WTC11 (cell line): ENCODE results near the gene RBM20. TPM values are rescaled to one million over a fixed set of nuclear protein-coding genes. Genes with fewer than 3 reads are reported as not detected.

Source experiments
- ATAC-seq: fragments of 200-7000 bp; cut with Tn5 transposase; 2 replicates; pipeline ENCODE4 v1.10.0; 2021; ENCODE audit warnings: mild to moderate bottlenecking, moderate library complexity
- CTCF ChIA-PET: fragments of 300-600 bp; sonication (Branson Sonifier 250); formaldehyde crosslinking; loops from one replicate; lab custom pipeline; 2021; ENCODE audit warnings: antibody characterized with exemption; lab: Charles Lee
- POLR2A ChIA-PET: fragments of 350-600 bp; sonication (Branson Sonifier 250); formaldehyde crosslinking; loops from one replicate; lab custom pipeline; 2021; ENCODE audit warnings: antibody characterized with exemption; lab: Charles Lee
- DNase-seq: peaks from one replicate; pipeline ENCODE4 v3.0.0; 2021; ENCODE audit warnings: low spot score
- H3K27ac Mint-ChIP-seq: 2 replicates; pipeline ENCODE4 v1.8.0; 2021; ENCODE audit warnings: mixed read lengths
- H3K27me3 Mint-ChIP-seq: 2 replicates; pipeline ENCODE4 v1.8.0; 2021; ENCODE audit warnings: low read depth, mild to moderate bottlenecking, moderate library complexity, mixed read lengths
- H3K36me3 Mint-ChIP-seq: 2 replicates; pipeline ENCODE4 v1.8.0; 2021; ENCODE audit warnings: mixed read lengths
- H3K4me1 Mint-ChIP-seq: 2 replicates; pipeline ENCODE4 v1.8.0; 2022; ENCODE audit warnings: mixed read lengths
- H3K4me3 Mint-ChIP-seq: 2 replicates; pipeline ENCODE4 v1.8.0; 2021; ENCODE audit warnings: mild to moderate bottlenecking, moderate library complexity, mixed read lengths
- H3K9me3 Mint-ChIP-seq: 2 replicates; pipeline ENCODE4 v1.8.0; 2021; ENCODE audit warnings: mixed read lengths
- AR ChIP-seq: fragments of 250-450 bp; sonication (Bioruptor Pico); IDR thresholded peaks from 2 replicates; pipeline ENCODE4 v1.9.0; 2021; ENCODE audit warnings: mild to moderate bottlenecking
- CDX4 ChIP-seq: fragments of 250-450 bp; sonication (Bioruptor Pico); IDR thresholded peaks from 2 replicates; pipeline ENCODE4 v1.9.0; 2021; ENCODE audit warnings: moderate library complexity, mild to moderate bottlenecking, inconsistent platforms, borderline replicate concordance
- ETV6 ChIP-seq: sonication (generic); formaldehyde crosslinking; IDR thresholded peaks from 2 replicates; pipeline ENCODE4 v1.8.1; 2022; ENCODE audit warnings: mild to moderate bottlenecking, missing genetic modification reagents
- FOXJ3 ChIP-seq: sonication (generic); formaldehyde crosslinking; IDR thresholded peaks from 2 replicates; pipeline ENCODE4 v1.9.0; 2021; ENCODE audit warnings: missing genetic modification reagents, mild to moderate bottlenecking, borderline replicate concordance
- FOXK1 ChIP-seq: sonication (generic); formaldehyde crosslinking; IDR thresholded peaks from 2 replicates; pipeline ENCODE4 v1.8.0; 2022; ENCODE audit warnings: mild to moderate bottlenecking, moderate library complexity, missing genetic modification reagents
- FOXP1 ChIP-seq: sonication (generic); formaldehyde crosslinking; IDR thresholded peaks from 2 replicates; pipeline ENCODE4 v1.8.0; 2022; ENCODE audit warnings: missing genetic modification reagents, mild to moderate bottlenecking, moderate library complexity, borderline replicate concordance
- FOXP4 ChIP-seq: sonication (generic); formaldehyde crosslinking; IDR thresholded peaks from 2 replicates; pipeline ENCODE4 v1.8.0; 2022; ENCODE audit warnings: mild to moderate bottlenecking, missing genetic modification reagents
- HMGXB4 ChIP-seq: sonication (generic); formaldehyde crosslinking; IDR thresholded peaks from 2 replicates; pipeline ENCODE4 v1.8.1; 2023; ENCODE audit warnings: mild to moderate bottlenecking, moderate library complexity, missing genetic modification reagents
- PRRX2 ChIP-seq: fragments of 250-450 bp; sonication (Bioruptor Pico); IDR thresholded peaks from 2 replicates; pipeline ENCODE4 v1.8.0; 2021; ENCODE audit warnings: mild to moderate bottlenecking
- RORB ChIP-seq: fragments of 250-450 bp; sonication (Bioruptor Pico); IDR thresholded peaks from 2 replicates; pipeline ENCODE4 v1.9.0; 2021; ENCODE audit warnings: mild to moderate bottlenecking
- SMAD3 ChIP-seq: sonication (generic); formaldehyde crosslinking; IDR thresholded peaks from 2 replicates; pipeline ENCODE4 v1.8.0; 2022; ENCODE audit warnings: missing genetic modification reagents, mild to moderate bottlenecking, borderline replicate concordance
- STAT6 ChIP-seq: sonication (generic); formaldehyde crosslinking; conservative IDR thresholded peaks from 2 replicates; pipeline ENCODE4 v1.8.1; 2023; ENCODE audit warnings: mild to moderate bottlenecking, low read depth, missing genetic modification reagents, moderate library complexity
- TP53 ChIP-seq: sonication (generic); formaldehyde crosslinking; IDR thresholded peaks from 2 replicates; pipeline ENCODE4 v1.8.1; 2023; ENCODE audit warnings: mild to moderate bottlenecking, missing genetic modification reagents
- USF2 ChIP-seq: sonication (generic); formaldehyde crosslinking; IDR thresholded peaks from 2 replicates; pipeline ENCODE4 v1.8.1; 2023; ENCODE audit warnings: mild to moderate bottlenecking, missing genetic modification reagents, moderate library complexity
- ZBTB43 ChIP-seq: sonication (generic); formaldehyde crosslinking; IDR thresholded peaks from 2 replicates; pipeline ENCODE4 v1.8.1; 2023; ENCODE audit warnings: mild to moderate bottlenecking, missing genetic modification reagents
- ZNF138 ChIP-seq: sonication (generic); formaldehyde crosslinking; conservative IDR thresholded peaks from 2 replicates; pipeline ENCODE4 v1.8.1; 2022; ENCODE audit warnings: mild to moderate bottlenecking, moderate library complexity, missing genetic modification reagents
- ZNF219 ChIP-seq: sonication (generic); formaldehyde crosslinking; IDR thresholded peaks from 2 replicates; pipeline ENCODE4 v1.8.0; 2023; ENCODE audit warnings: missing genetic modification reagents, mild to moderate bottlenecking, borderline replicate concordance
- ZNF396 ChIP-seq: fragments of 250-450 bp; sonication (Bioruptor Pico); IDR thresholded peaks from 2 replicates; pipeline ENCODE4 v1.8.0; 2021; ENCODE audit warnings: mild to moderate bottlenecking, moderate library complexity, borderline replicate concordance
- total RNA-seq: library from RNA; stranded (reverse); gene quantifications from 3 replicates; pipeline ENCODE4 v1.2.3, GENCODE V29; 2021

RBM20 gene
- total RNA-seq, 1 experiment from 2014 or later = 0.52 TPM

- Mint-ChIP-seq H3K4me3 (no peak overlapping the region), H3K27ac (no peak overlapping the region), H3K4me1 (peaks cover 18% of the 10 kb centered on the region), H3K9me3 (no peaks in the 10 kb centered on the region), H3K27me3 (no peaks in the 10 kb centered on the region), H3K36me3 (no peaks in the 10 kb centered on the region)
- CTCF ChIA-PET = no interaction called here
- POLR2A ChIA-PET = interaction anchor here (0.6 kb wide), 1 partner anchor 11 kb away, joined by 3 read pairs; no protein-coding TSS in a partner anchor
- TF ChIP-seq FOXP4 (CRISPR knock-in tag) = no peak
- no peak for TF ChIP-seq FOXK1 (CRISPR knock-in tag)
- TF ChIP-seq ZNF396 = no peak
- no peak for TF ChIP-seq ETV6
- DNase-seq (no peak), ATAC-seq (no peak)
Observed at GRCh38 chr10:110724116-110724921, 80.2 kb downstream of the RBM20 start.

GRCh38 chr10:110724937-110725336 lies 80.8 kb downstream of the RBM20 start:
- TF ChIP-seq TP53 (CRISPR knock-in tag) = no peak
- TF ChIP-seq AR (CRISPR knock-in tag) = no peak
- TF ChIP-seq PRRX2 = no peak
- no peak for TF ChIP-seq CDX4 (CRISPR knock-in tag)
- TF ChIP-seq RORB = no peak
- no peak for TF ChIP-seq ZBTB43
- no peak for TF ChIP-seq HMGXB4
- TF ChIP-seq FOXP1 (CRISPR knock-in tag) = no peak
- no peak for TF ChIP-seq ZNF138 (CRISPR knock-in tag)
- no peak for TF ChIP-seq STAT6
- TF ChIP-seq USF2 (CRISPR knock-in tag) = no peak
- no peak for TF ChIP-seq ZNF219
- TF ChIP-seq FOXJ3 (CRISPR knock-in tag) = no peak
- TF ChIP-seq SMAD3 (CRISPR knock-in tag) = no peak
- TF ChIP-seq, all 79 proteins: peak for 0
- Mint-ChIP-seq H3K36me3 (no peaks in the 10 kb centered on the region), H3K9me3 (no peaks in the 10 kb centered on the region), H3K27ac (no peak overlapping the region), H3K27me3 (no peaks in the 10 kb centered on the region), H3K4me3 (no peak overlapping the region), H3K4me1 (peaks cover 18% of the 10 kb centered on the region)
- DNase-seq (no peak), ATAC-seq (no peak)
- ChIA-PET POLR2A (interaction anchor here (0.6 kb wide), 1 partner anchor 11 kb away, joined by 3 read pairs; no protein-coding TSS in a partner anchor), CTCF (no interaction called here)
